Muscle layer of duodenum (tissue), 2 donors: ENCODE measurements around the gene TSLP.

Experiments used
- H3K27ac ChIP-seq: one replicate; pipeline ENCODE4 v1.7.0; 2013; ENCODE audit warnings: mild to moderate bottlenecking, low read length
- H3K27me3 ChIP-seq: one replicate; pipeline ENCODE4 v1.7.0; 2013; ENCODE audit warnings: low read depth, mild to moderate bottlenecking, control low read depth, low read length
- H3K36me3 ChIP-seq, 2 donors: one replicate each; pipeline ENCODE4 v1.7.0; 2013; ENCODE audit warnings: low read length in 2 of 2, control low read depth in 1 of 2, mild to moderate bottlenecking in 1 of 2; ENCODE audit not compliant: insufficient read depth in 2 of 2, control insufficient read depth in 1 of 2
- H3K4me1 ChIP-seq, 2 donors: one replicate each; pipeline ENCODE4 v1.7.0; 2013; ENCODE audit warnings: low read length in 2 of 2, mild to moderate bottlenecking in 2 of 2, control low read depth in 1 of 2, moderate library complexity in 1 of 2; ENCODE audit not compliant: insufficient read depth in 2 of 2, control insufficient read depth in 1 of 2
- H3K4me3 ChIP-seq, 2 donors: one replicate each; pipeline ENCODE4 v1.7.0; 2013; ENCODE audit warnings: low read length in 2 of 2, low read depth in 1 of 2, mild to moderate bottlenecking in 1 of 2
- H3K9me3 ChIP-seq, 2 donors: one replicate each; pipeline ENCODE4 v1.7.0; 2013; ENCODE audit warnings: low read length in 2 of 2, control low read depth in 1 of 2, mild to moderate bottlenecking in 1 of 2; ENCODE audit not compliant: control insufficient read depth in 1 of 2
- donor health status: healthy.

TSLP gene

DNA sequence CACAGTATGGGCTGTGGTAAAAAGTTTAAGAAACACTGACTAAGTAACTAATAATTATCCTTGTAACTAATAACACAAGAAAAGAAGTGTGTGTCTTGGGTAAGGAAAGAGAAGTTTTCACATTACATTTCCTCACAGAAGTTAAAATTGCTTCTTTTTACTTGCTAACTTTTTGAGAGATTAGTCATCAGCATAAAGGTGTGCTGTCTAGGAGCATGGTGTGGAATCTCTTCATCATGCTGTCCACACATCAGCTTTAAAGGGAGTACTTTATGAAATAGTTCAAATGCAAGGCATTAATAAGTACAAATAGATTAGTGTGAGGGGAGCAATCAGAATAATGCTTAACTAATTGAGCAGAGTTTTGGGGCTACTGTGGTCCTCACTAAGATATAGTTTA, 50.4 kb downstream of the TSLP start:
- no peak overlapping the region for H3K27ac ChIP-seq
- no peaks in the 10 kb centered on the region for H3K4me1 ChIP-seq
- no peaks in the 10 kb centered on the region for H3K27me3 ChIP-seq
- peaks cover 44 to 52% of the 10 kb centered on the region in 2 donors for H3K36me3 ChIP-seq
- no peak overlapping the region for H3K4me3 ChIP-seq
- no peaks in the 10 kb centered on the region for H3K9me3 ChIP-seq

DNA sequence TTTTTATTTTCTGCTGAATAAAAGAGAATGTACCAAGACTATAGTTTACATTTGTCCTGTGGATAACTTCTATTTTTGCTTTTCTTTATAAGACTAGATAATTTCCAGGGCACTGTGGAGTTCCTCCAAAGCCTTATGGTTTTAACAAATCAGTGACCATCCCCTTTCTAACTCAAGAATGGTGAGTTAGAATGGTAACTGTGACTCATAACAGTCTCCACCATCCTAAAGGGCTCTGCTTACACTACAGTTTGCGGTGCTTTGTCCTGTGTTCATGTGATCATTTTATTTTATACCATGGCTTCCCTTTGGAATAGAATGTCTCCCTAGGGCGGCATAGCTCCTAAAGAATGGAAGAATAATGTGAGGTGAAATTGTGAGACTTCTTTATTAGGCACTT, 50.9 kb downstream of the TSLP start:
- Histone ChIP-seq H3K27me3 (no peaks in the 10 kb centered on the region), H3K27ac (no peak overlapping the region), H3K4me1 (no peaks in the 10 kb centered on the region), H3K4me3 (no peak overlapping the region), H3K9me3 (no peaks in the 10 kb centered on the region), H3K36me3 (peaks cover 45 to 53% of the 10 kb centered on the region in 2 donors)

DNA sequence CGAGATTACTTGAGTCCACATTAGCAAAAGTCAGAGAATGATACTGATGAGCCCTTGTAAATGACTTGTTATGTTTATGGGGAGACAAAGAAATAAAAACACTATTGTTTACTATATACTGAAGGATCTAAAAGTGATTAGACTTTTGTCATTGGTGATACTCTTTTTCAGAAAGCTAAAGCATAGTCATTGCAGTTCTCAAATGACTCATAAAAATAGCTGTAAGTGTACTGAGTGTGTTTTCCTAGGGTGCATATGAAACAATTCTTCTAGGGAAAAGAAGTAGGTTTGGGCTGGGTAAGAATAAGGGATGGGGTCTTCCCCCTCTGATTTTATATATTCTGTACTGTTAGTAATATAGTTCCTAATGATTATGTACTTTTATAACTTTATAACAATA, 53.3 kb downstream of the TSLP start:
- Histone ChIP-seq H3K4me1 (no peaks in the 10 kb centered on the region), H3K27me3 (no peaks in the 10 kb centered on the region), H3K9me3 (no peaks in the 10 kb centered on the region), H3K27ac (no peak overlapping the region), H3K4me3 (no peak overlapping the region), H3K36me3 (peaks cover 40 to 43% of the 10 kb centered on the region in 2 donors)

DNA sequence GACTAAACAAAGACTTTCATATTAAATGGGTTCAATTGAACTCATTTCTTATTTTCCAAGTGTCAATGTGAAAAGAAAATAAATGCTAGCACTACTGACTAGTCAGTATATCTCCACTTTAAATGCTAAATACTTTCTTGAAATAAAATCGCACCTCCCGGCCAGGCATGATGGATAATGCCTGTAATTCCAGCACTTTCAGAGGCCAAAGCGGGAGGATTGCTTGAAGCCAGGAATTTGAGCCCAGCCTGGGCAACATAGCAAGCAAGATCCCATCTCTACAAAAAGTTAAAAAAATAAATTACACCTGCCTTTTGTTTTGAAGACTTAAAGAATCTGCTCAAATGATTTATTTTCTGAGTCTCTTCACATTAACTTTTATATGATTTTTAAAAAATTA, 55.4 kb downstream of the TSLP start:
- Histone ChIP-seq H3K27ac (no peak overlapping the region), H3K36me3 (peaks cover 26 to 34% of the 10 kb centered on the region in 2 donors), H3K9me3 (no peaks in the 10 kb centered on the region), H3K27me3 (no peaks in the 10 kb centered on the region), H3K4me1 (no peaks in the 10 kb centered on the region), H3K4me3 (no peak overlapping the region)
